G401 (cell line): ENCODE measurements around the gene TBC1D22B. TPM values are rescaled to one million over a fixed set of nuclear protein-coding genes. Genes with fewer than 3 reads are reported as not detected.
"Not testable (repeated sequence)": the region's sequence is repeated elsewhere in the genome, so short reads cannot be mapped to it uniquely, and the experiment has no call there.

ENCODE experiments used
- DNase-seq: peaks from one replicate; pipeline ENCODE4 v3.0.0-alpha.2; 2015; ENCODE audit warnings: low spot score
- in situ Hi-C: cut with HindIII; loops from 2 replicates; pipeline ENCODE4 v1.10.0; 2016; ENCODE audit warnings: low sequenced_read_pairs, mixed read lengths
- total RNA-seq: library from RNA; depleted of rRNA; stranded (reverse); fragments of >200 nt; shearing (Covaris generic); gene quantifications from 2 replicates; pipeline ENCODE4 v1.2.3, GENCODE V29; 2014

Gene TBC1D22B
- total RNA-seq, 1 experiment from 2014 or later: 12.0 TPM

DNA sequence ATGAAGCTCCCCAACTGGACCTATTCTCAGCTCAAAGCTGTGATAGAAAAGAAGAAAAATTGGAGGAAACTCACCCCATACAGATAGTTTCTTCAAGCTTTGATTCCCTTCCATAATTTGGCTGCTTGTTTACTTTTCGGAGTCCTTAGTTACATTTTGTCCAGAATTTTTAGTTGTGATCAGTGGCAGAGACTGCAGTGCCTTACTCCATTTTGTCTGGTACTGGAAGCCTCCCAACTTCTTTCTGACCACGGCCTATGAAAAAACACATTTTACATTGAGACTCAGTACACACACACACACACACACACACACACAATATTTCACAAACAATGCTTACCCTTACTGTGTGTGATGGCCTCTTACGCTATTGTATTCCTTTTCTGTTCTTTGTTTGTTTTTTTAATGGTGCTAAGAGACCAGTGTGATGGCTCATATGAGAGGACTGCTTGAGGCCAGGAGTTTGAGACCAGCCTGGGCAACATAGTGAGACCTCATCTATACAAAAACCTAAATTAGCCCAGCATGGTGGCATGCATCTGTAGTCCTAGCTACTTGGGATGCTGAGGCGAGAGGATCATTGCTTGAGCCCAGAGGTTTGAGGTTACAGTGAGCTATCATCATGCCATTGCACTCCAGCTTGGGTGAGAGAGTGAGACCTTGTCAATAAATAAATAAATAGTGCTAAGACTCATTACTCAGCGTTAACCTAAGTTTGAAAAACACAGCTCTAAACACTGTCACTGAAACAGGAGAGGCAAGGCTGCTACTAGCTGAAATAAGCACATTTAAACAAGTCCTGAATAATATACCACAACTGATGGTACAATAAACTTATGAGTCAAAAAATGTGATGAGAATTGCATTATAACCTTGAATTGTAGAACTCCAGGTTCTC is 82.4 kb downstream of the TBC1D22B start:
- in situ Hi-C loops: no loop called here
- DNase-seq: no peak

DNA sequence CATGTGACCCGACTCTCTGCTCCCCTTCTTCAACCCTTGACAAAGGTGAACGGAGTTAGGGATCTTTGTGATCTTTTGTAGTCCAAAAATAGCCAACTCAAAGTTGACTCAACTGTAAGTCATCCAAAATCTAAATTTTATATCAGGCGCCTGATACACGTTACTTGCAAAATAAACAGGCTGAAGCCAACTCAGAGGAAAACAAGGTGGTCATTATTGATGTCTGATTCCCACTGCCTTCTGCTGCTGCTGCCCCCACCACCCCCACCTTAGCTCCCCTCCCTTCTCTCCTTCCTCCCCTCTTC is 83.0 kb downstream of the TBC1D22B start:
- in situ Hi-C loops: no loop called here
- DNase-seq: no peak

DNA sequence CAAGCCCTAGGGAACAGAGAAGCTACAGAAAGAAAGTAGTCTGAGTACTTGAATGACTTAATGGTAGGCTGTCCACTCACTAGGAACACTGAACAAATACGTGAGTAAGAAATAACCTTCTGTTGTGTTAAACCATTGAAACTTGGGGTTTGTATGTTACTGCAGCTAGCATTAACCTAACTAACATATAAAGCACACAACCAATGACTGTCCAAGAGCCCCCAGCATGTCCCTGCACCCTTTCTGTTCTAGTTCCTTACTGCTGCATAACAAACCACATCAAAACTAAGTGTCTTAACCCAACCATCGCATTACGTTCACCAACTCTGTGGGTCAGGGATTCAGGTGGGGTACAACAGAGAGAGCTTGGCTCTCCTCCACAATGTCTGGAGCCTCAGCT is 85.7 kb downstream of the TBC1D22B start:
- DNase-seq: no peak
- in situ Hi-C loops: no loop called here

DNA sequence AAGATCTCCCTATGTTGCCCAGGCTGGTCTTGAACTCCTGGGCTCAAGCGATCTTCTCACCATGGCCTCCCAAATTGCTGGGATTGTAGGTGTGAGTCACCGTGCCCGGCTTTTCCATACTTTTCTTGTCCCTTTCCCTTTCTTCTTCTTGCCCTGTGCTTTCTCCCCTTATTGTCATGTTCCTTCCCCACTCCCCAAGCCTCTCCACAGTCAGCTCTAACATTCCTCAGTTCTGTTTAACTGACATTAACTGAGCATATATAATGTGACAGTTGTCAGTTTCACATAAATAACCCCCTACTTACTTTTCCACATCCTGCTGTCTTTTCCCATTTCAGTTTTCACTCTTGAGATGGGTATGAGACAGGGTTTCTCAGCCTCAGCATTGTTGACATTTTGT is 86.7 kb downstream of the TBC1D22B start:
- no peak for DNase-seq
- in situ Hi-C loops: no loop called here

DNA sequence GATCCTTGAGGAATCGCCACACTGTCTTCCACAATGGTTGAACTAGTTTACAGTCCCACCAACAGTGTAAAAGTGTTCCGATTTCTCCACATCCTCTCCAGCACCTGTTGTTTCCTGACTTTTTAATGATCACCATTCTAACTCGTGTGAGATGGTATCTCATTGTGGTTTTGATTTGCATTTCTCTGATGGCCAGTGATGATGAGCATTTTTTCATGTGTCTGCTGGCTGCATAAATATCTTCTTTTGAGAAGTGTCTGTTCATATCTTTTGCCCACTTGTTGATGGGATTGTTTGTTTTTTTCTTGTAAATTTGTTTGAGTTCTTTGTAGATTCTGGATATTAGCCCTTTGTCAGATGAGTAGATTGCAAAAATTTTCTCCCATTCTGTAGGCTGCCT is 88.2 kb downstream of the TBC1D22B start:
- in situ Hi-C loops, DNase-seq: not testable (repeated sequence)

DNA sequence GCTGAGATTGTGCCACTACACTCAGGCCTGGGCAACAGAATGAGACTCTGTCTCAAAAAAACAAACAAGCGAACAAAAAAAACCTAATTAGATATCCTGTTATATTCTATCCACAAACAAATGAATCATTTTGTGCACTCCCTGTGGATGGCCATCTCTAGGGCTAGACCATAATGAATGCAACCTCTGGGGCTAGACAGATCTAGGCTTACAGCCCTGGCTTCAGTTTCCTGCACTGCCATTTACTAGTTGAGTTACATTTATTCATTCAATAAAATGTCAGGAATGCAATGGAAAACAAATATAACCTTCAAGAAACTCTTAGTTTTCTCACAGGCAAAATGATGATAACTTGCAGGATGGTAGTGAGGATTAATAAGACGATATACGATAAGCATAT is 89.6 kb downstream of the TBC1D22B start:
- no peak for DNase-seq
- in situ Hi-C loops: no loop called here

DNA sequence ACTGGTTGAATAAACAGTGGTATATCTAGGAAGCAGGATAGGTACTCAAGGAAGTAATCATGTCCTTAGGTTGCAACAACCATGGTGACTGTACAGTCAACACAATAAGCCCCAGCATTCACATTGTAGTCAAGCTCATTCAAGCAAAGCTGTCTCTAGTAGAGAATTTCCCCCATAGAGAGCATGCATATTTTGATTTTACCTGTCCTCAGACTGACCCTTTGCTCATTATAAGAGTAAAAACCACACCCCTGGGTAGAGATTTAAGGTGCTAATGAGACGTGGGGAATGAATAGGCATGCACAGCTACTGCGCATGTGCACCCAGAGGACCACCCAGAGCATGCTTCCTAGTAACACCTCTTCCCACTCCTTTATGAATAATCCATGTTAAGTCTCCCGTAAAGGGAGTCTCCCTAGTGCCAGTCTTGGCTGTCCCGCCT is 90.1 kb downstream of the TBC1D22B start:
- in situ Hi-C loops: no loop called here
- DNase-seq: no peak

DNA sequence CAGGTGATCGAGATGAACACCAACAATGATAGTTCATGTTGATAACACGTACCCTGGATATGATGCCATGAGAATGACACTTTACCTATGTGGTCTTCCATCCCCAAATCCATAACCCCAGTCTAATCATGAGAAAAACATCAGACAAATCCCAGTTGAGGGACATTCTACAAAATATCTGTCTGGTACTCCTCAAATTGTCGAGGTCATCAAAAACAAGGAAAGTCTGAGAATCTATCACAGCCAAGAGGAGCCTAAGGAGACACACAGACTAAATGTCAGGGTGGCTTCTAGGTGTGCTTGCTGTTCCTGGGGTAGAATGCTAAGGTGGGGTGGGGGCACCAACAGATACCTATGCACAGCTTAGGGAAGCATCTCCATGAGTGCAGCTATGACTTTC is 93.5 kb downstream of the TBC1D22B start:
- in situ Hi-C loops: no loop called here
- no peak for DNase-seq

DNA sequence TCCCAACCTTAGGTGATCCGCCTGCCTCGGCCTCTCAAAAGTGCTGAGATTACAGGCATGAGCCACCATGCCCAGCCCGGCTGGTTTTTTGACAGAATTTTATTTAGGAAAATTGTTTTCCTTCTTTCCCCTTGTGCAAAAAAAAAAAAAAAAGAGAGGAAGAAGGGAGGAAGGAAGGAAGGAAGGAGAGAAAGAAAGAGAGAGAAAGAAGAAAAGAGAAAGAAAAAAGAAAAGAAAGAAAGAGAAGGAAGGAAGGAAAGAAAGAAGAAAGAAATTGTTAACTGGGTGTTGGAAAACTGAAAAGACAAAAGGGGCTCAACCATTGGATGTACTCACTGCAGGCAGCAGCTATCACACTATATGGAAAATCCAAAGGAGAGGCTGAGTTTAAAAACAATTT is 94.8 kb downstream of the TBC1D22B start:
- no peak for DNase-seq
- in situ Hi-C loops: no loop called here

DNA sequence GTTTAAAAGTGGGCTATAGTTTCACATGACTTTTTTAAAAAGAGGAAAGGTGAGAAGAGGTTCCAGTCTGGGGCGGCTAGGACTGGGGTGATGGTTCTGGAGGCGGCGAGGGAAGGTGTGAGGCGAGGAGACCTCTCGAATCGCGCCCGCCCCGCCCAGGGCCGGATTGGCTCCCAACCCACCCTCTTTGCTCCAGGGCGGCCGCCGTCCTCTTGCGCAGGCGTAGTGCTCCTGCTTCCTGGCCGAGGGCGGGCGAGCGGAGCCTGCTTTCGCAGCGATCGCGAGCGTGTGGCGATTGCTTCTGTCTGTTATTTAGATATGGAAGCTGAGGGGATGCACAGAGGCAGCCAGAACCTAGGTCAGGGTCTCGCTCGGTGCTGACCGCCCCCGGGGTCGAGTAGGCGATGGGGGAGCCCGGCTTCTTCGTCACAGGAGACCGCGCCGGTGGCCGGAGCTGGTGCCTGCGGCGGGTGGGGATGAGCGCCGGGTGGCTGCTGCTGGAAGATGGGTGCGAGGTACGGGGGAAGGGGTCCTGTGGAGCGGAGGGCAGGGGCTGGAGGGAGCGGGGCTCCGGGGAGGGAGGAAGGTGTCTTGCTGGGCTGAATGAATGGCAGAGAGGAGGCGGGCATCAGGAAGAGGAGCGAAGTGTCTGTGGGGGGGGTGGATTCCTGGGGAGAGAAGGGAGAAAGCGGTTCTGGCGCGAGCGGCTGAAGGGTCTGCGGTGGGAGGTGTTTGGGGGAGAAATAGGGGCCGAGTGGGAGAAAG is 96.4 kb downstream of the TBC1D22B start, which contains the start of gene RNF8:
Gene RNF8 (plus strand): TSS at position 223 of the 765 bp plus-strand sequence. CDS start 182 bp downstream, at position 405.
- peak; percentile 87 for DNase-seq
- in situ Hi-C loops: no loop called here

DNA sequence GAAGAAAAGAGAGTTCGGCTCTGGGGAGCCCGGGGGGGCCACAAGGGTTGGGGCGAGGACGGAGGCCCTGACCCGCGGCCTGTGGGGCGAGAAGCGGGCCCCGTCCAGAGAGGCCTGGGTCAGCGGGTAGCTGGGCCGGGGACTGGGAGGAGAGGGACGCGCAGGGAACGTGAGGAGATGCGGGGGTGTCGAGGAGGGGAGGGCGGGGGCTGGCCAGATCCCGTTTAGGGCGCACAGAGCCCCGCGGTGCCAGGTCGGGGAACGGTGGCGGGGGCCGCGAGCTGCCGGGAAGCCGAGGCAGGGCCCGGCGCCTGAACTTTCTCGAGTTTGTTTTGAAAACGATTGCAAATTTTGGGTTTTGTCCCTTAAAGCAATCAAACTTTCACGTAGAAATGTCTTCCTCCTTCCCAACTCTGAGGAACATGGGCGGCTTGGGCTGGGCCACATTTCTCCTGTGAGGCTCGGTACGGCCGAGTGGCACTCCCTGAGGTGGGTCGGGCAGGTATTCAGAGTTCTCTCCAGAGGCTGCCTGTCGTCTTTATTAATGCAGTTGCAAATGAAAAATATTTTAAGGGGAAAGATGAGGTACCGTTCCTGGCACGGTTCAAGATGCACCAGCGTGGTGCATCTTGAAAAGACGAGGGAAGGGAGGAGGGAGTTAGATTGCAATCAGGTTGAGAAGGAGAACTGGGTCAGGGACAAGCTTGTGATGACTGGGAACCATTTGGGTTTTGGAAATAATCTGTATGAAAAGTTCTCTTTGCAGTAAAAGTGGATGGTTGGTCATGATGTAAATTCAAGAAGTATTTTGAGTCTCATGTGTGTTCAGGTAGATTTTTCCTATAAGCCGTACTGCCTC is 97.2 kb downstream of the TBC1D22B start:
- peak; percentile 29 for DNase-seq
- in situ Hi-C loops: no loop called here

DNA sequence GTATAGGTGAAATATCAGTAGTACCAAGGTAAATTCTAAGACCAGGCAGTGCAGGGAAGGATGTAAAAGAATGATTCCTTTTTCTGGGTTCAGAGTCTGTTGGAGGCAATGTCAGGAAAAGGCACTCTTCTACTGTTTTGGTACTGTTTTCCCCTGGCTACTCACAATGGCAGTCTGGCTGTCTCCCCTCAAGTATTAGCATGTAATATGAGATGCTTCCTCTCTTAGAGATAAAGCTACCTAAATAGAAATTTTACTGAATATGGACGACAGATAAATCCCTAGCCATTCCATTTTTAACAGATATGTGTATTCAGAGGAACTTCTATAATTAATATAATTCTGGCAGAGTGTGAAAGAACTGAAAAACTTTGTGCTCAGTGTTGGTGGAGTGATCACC is 99.7 kb downstream of the TBC1D22B start:
- in situ Hi-C loops: no loop called here
- DNase-seq: no peak

DNA sequence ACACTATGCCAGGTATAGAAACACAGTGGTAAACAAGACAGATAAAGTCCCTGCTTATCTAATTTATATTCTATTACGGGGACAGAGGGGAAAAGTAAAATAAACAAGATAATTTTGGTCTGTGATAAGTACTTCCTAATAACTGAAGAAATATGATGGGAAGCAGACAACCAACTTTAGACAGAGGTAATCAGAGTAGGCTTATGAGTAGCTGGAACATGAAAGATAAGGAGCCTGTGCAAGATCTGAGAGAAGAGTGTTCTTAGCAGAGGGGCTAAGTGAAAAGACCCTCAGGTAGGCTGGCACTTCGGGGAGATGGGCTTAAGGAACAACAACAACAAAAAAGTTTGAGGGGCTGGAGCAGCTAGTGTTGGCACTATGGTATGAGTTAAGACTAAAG is 100.3 kb downstream of the TBC1D22B start:
- in situ Hi-C loops: no loop called here
- no peak for DNase-seq

DNA sequence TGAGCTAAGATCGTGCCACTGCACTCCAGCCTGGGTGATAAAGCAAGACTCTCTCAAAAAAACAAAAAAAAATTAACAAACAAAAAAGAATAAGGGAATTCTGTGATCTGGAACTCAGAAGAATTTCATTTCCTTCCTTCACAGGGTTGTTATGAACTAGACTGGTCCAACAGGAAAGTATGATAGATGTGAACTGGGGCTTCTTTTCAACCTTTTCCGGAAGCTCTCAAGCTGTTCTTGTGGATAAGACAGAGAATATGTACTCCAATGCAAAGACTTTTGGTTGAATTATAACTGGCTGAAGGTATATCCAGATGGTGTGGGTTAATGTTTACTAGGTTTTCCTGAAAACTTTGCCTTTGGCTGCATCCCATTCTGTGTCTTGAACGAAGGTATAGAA is 101.5 kb downstream of the TBC1D22B start:
- DNase-seq: no peak
- in situ Hi-C loops: no loop called here

DNA sequence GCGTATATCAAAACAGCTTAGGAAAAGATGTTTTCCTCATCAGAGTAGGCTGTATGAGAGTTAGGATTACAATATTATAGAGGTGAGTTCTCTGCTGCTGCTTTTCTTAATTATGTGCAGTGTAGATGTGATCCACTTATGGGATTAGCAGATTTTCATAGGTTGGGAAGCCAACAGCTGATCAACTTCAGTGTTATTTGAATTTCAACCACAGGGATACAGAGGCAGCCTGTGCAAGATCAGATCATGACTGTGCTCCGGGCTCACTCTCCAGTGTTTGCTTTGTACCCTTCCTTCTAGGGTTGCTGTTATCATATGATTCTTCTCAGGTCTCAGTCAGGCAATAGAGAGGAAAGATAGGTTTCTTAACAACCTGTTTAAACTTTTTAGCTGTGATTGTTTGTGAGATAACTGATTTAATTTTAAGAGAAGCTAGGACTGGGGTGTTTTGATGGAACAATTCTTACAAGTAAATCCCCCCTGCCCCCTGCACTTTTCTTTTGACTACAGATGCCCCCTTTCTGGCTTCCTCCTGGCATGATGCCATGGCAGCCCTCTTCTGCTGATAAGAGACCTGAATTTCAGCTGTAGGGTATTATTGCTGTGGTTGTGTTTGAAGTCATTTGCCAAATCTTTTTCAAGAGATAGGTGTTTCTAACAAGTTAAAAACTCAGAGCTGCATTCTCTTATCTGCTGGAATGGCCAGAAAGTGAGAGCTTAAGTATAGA is 104.7 kb downstream of the TBC1D22B start:
- no peak for DNase-seq
- in situ Hi-C loops: no loop called here

DNA sequence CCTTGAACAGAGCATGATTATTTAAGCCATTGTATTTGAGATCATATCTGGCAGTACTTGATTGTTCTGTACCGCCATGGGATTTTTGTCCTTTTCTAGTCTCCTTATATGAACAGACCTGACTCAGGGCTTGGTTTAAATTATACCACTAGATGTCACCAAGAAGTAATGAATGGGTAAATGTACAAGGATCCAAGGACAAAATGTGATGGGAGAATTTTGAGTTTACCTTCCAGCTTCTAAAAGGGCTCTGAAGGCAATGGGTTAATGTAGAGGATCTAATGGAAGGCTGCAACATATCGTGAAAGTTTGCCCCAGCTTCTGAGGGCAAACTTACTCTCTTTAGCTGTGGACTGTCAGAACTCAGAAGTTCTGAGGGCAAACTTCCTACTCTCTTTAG is 108.2 kb downstream of the TBC1D22B start:
- peak; percentile 49 for DNase-seq
- in situ Hi-C loops: no loop called here

DNA sequence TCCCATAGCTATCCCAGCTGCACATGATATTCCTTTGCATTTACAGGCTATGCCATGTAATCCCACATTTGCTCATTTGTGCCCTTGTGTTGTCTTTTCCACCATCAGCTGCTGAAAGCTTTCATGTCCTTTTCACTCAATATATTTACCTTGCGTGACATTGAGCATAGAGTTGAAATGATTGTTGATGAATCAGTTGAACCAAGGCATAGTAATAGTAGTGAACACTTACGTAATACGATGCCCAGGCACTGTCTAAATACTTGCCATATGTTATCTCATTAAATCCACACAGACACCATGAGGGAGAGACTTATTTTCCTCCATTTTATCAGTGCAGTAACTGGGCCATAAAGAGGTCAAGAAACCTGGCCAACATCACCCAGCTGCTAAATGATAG is 109.3 kb downstream of the TBC1D22B start:
- DNase-seq: no peak
- in situ Hi-C loops: no loop called here

DNA sequence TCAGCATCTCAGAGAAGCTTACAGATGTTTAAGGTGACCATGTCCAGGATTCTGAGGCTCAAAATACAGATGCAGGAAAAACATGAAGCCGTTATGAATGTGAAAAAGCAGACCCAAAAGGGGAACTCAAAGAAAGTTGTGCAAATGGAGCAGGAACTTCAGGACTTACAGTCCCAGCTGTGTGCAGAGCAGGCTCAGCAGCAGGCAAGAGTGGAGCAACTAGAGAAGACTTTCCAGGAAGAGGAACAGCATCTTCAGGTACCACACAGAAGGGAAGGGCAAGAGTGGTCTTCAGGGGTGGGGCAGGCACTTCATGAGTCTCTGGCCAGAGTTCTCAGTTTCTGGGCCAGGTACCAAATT is 111.4 kb downstream of the TBC1D22B start:
- in situ Hi-C loops: no loop called here
- DNase-seq: no peak
